Kidney epithelial cell (primary cell): Measurements from ENCODE around the gene FGF12. TPM values are rescaled to one million over a fixed set of nuclear protein-coding genes. Genes with fewer than 3 reads are reported as not detected.

Source experiments
- DNase-seq: peaks from one replicate; pipeline ENCODE4 v3.0.0-alpha.2; 2010; ENCODE audit warnings: low read depth
- H3K27me3 ChIP-seq: 2 replicates; pipeline ENCODE4 v1.6.0; 2011; ENCODE audit warnings: low read length; ENCODE audit not compliant: control insufficient read depth, insufficient read depth
- H3K36me3 ChIP-seq: 2 replicates; pipeline ENCODE4 v1.5.1; 2011; ENCODE audit warnings: low read length; ENCODE audit not compliant: control insufficient read depth, insufficient read depth
- H3K4me3 ChIP-seq: 2 replicates; pipeline ENCODE4 v1.5.1; 2011; ENCODE audit warnings: low read depth, mild to moderate bottlenecking, control low read depth, low read length
- total RNA-seq: library from RNA; depleted of rRNA; stranded (reverse); fragments of >200 nt; gene quantifications from 2 replicates; pipeline ENCODE4 v1.2.3, GENCODE V29; 2015
- TF ChIP-seq, protein P1 (sequence below): IDR thresholded peaks from 2 replicates; pipeline ENCODE4 v1.5.1; 2011; ENCODE audit warnings: mild to moderate bottlenecking, moderate library complexity, low read length, control low read depth, inconsistent platforms; ENCODE audit not compliant: insufficient read depth, poor library complexity, severe bottlenecking

The FGF12 gene
- total RNA-seq, 1 donor from 2014 or later = 3.2 TPM

DNA sequence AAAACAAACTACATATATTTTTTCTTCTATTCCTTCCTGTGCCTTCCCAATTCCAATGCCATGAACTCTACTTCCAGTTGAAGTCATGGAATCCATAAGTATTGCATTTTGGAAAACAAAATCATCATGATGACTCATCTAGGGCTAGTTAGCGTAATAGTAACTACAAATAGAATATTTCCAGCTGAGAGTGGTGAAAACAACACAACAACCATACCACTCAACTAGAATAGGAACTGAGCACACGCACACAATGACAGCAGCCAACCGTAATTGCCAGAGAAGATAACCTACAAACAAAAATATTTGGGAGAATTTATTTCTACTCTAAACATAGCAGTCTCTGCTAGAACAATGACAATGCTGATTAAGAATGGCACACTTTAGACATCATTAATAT, 225.9 kb downstream of the FGF12 start:
- no peaks in the 10 kb centered on the region for H3K27me3 ChIP-seq
- H3K4me3 ChIP-seq = no peak overlapping the region
- TF ChIP-seq, protein P1, sequence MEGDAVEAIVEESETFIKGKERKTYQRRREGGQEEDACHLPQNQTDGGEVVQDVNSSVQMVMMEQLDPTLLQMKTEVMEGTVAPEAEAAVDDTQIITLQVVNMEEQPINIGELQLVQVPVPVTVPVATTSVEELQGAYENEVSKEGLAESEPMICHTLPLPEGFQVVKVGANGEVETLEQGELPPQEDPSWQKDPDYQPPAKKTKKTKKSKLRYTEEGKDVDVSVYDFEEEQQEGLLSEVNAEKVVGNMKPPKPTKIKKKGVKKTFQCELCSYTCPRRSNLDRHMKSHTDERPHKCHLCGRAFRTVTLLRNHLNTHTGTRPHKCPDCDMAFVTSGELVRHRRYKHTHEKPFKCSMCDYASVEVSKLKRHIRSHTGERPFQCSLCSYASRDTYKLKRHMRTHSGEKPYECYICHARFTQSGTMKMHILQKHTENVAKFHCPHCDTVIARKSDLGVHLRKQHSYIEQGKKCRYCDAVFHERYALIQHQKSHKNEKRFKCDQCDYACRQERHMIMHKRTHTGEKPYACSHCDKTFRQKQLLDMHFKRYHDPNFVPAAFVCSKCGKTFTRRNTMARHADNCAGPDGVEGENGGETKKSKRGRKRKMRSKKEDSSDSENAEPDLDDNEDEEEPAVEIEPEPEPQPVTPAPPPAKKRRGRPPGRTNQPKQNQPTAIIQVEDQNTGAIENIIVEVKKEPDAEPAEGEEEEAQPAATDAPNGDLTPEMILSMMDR = no peak
- no peak for DNase-seq
- H3K36me3 ChIP-seq = no peaks in the 10 kb centered on the region

DNA sequence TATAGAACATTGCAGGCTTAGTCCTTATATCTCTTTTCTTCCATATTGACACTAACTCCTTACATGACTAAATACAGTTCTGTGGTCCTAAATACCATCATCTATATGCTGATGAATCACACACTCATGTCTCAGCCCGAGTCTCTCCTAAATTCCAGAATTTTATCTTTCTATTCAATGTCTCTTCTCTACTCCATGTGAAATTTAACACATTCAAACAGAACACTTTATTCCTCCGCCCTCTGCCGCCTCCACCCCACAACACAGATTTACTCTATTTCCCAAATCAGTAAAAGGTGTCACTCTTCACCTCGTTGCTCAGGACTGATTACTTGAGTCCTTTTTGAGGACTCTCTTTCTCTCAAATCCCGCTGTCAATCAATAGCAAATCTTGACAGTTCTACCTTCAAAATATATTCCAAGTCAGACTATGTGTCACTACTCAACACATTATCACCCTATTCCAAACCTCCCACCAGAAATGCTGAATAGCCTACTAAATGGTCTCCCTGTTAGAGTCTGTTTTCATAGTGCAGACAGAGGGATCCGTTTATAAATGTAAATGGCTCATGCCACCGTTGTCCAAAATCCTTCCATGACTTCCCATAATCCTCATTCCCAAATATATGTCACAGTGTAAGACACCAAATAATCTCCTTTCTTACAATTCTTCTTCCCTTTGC, 230.3 kb downstream of the FGF12 start:
- H3K27me3 ChIP-seq = no peaks in the 10 kb centered on the region
- H3K36me3 ChIP-seq = no peaks in the 10 kb centered on the region
- TF ChIP-seq, protein P1 = no peak
- DNase-seq = no peak
- H3K4me3 ChIP-seq = no peak overlapping the region

DNA sequence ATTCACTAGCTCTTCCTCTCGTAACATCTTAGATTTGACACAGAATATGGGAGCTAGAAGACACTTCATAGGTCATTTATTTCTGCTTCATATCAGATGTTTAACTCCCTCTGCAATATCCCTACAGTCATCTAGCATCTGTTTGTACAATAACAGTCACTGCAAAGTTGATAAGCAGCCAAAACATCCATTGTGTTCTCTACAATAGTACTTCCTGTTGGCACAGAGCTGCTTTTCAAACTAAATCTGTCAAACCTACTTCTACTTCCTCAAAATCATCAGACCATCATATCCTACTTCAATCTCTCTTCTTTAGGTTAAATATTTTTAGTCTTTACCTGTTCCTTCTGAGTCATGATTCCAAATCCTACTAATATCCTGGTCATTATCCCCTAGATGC, 233.2 kb downstream of the FGF12 start:
- no peak for DNase-seq
- no peaks in the 10 kb centered on the region for H3K27me3 ChIP-seq
- no peaks in the 10 kb centered on the region for H3K36me3 ChIP-seq
- H3K4me3 ChIP-seq = no peak overlapping the region
- TF ChIP-seq, protein P1 = no peak

DNA sequence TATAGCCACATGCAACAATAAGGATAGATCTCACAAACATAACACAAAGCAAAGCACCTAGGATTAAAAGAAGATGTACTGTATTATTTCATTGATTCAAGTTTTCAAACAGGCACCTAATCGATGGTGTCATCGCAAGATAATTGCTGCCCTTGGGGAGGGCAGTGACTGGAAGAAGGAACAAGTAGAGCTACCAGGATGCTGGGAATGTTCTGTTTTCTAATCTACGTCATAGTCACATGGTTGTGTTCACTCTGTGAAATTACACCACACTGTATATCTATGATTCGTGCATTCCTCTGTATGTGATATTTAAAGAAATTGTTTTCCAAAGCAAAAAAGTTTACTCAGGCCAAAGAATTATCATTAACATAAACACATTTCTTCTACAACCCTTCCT, 236.6 kb downstream of the FGF12 start:
- no peaks in the 10 kb centered on the region for H3K27me3 ChIP-seq
- DNase-seq = no peak
- TF ChIP-seq, protein P1 = no peak
- H3K4me3 ChIP-seq = no peak overlapping the region
- H3K36me3 ChIP-seq = no peaks in the 10 kb centered on the region

DNA sequence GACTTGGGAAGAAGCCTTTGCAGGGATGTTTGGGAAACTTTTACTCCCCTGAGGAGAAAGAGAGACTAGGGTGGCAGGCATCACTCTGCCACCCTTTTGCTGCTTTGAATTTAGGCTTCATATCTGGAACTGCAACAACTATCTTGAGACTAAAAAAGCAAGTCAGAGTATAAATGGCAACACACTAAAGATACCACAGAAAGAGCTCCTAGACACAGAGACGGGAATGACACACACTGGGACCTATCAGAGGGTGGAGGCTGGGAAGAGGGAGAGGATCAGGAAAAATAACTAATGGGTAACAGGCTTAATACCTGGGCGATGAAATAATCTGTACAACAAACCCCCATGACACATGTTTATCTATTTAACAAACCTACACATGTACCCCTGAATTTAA, 237.8 kb downstream of the FGF12 start:
- H3K36me3 ChIP-seq = no peaks in the 10 kb centered on the region
- TF ChIP-seq, protein P1 = no peak
- H3K27me3 ChIP-seq = no peaks in the 10 kb centered on the region
- no peak for DNase-seq
- no peak overlapping the region for H3K4me3 ChIP-seq

DNA sequence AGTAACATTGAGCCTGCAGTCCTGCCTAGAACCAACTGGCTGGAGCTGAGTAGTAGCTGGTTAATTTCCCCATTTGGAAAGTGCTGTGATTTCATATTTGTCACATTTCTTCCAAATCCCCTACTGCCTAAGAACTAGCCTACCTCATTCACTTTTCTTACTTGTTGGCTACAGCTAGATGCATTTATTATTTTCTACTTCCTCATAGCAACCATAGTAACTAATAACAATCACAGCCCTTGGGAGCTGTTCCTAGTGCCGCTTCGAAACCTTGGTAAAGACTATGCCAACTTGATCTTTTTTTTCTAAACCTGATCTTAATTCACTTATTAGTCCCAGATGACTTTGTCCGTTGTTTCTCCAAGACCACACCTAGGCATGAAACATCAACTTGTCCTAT, 240.3 kb downstream of the FGF12 start:
- TF ChIP-seq, protein P1 = no peak
- DNase-seq = no peak
- H3K4me3 ChIP-seq = no peak overlapping the region
- no peaks in the 10 kb centered on the region for H3K27me3 ChIP-seq
- H3K36me3 ChIP-seq = no peaks in the 10 kb centered on the region
